GM18861 (cell line): ENCODE data around the gene PCDH9.
A peak's percentile ranks its signal among the peaks of the same experiment; 100 is the strongest.

ENCODE experiments used
- ATAC-seq: cut with Tn5 transposase; IDR thresholded peaks from one replicate; pipeline ENCODE4 v1.9.1; 2021; ENCODE audit not compliant: unreplicated experiment

Gene PCDH9

GRCh38 chr13:66557357-66557756 is 672.8 kb downstream of the PCDH9 start:
- no peak for ATAC-seq

GRCh38 chr13:66556306-66556705 is 673.8 kb downstream of the PCDH9 start:
- no peak for ATAC-seq

- ATAC-seq: no peak
Measured at GRCh38 chr13:66553391-66553790, 676.7 kb downstream of the PCDH9 start.

- no peak for ATAC-seq
Measured at GRCh38 chr13:66551128-66551527, 679.0 kb downstream of the PCDH9 start.

GRCh38 chr13:66547685-66548084 is 682.5 kb downstream of the PCDH9 start:
- no peak for ATAC-seq

GRCh38 chr13:66546534-66547379 is 683.4 kb downstream of the PCDH9 start:
- no peak for ATAC-seq

GRCh38 chr13:66543780-66544179 is 686.4 kb downstream of the PCDH9 start:
- ATAC-seq: peak; percentile 44

GRCh38 chr13:66537417-66537816 is 692.7 kb downstream of the PCDH9 start:
- no peak for ATAC-seq

- no peak for ATAC-seq
Measured at GRCh38 chr13:66536746-66537145, 693.4 kb downstream of the PCDH9 start.

GRCh38 chr13:66534561-66534960 is 695.6 kb downstream of the PCDH9 start:
- no peak for ATAC-seq

GRCh38 chr13:66532845-66533244 is 697.3 kb downstream of the PCDH9 start:
- ATAC-seq: no peak

- no peak for ATAC-seq
Measured at GRCh38 chr13:66532146-66532545, 698.0 kb downstream of the PCDH9 start.

GRCh38 chr13:66530686-66531085 is 699.5 kb downstream of the PCDH9 start:
- ATAC-seq: no peak

GRCh38 chr13:66530158-66530557 is 700.0 kb downstream of the PCDH9 start:
- ATAC-seq: no peak

- no peak for ATAC-seq
Measured at GRCh38 chr13:66528944-66529576, 701.1 kb downstream of the PCDH9 start.

- ATAC-seq: no peak
Measured at GRCh38 chr13:66528180-66528579, 702.0 kb downstream of the PCDH9 start.

- ATAC-seq: no peak
Measured at GRCh38 chr13:66520511-66521355, 709.4 kb downstream of the PCDH9 start.

- ATAC-seq: no peak
Measured at GRCh38 chr13:66519259-66519658, 710.9 kb downstream of the PCDH9 start.

GRCh38 chr13:66518068-66518467 is 712.1 kb downstream of the PCDH9 start:
- no peak for ATAC-seq

- no peak for ATAC-seq
Measured at GRCh38 chr13:66513728-66514127, 716.4 kb downstream of the PCDH9 start.

GRCh38 chr13:66509175-66509574 is 721.0 kb downstream of the PCDH9 start:
- ATAC-seq: no peak
